NOMO-1 treated with dmso at 0.1 percent for 144 hours (cell line): Measurements from ENCODE around the gene RNASEH1.

ENCODE experiments used
- DNase-seq: peaks from one replicate; lab custom pipeline; 2025; ENCODE audit not compliant: unreplicated experiment; lab: John Stamatoyannopoulos, UW

RNASEH1 gene

GRCh38 chr2:3563521-3563976, 5.4 kb upstream of the RNASEH1 start:
- DNase-seq = no peak

GRCh38 chr2:3557639-3558204, 411 bp downstream of the RNASEH1 start:
- DNase-seq = no peak

- no peak for DNase-seq
Observed at GRCh38 chr2:3553946-3554345, 4.2 kb downstream of the RNASEH1 start.

GRCh38 chr2:3547915-3548314, 10.2 kb downstream of the RNASEH1 start:
- no peak for DNase-seq

- DNase-seq = no peak
Observed at GRCh38 chr2:3545788-3546478, 12.2 kb downstream of the RNASEH1 start.

GRCh38 chr2:3543023-3543683, 15.0 kb downstream of the RNASEH1 start:
- DNase-seq = no peak

- no peak for DNase-seq
Observed at GRCh38 chr2:3542107-3542506, 16.0 kb downstream of the RNASEH1 start.

GRCh38 chr2:3539836-3540235, 18.3 kb downstream of the RNASEH1 start:
- DNase-seq = no peak

GRCh38 chr2:3536682-3537632, 21.2 kb downstream of the RNASEH1 start:
- DNase-seq = peak; percentile 36

- DNase-seq = no peak
Observed at GRCh38 chr2:3535794-3536681, 22.1 kb downstream of the RNASEH1 start.

GRCh38 chr2:3535467-3535793, 22.7 kb downstream of the RNASEH1 start:
- no peak for DNase-seq

GRCh38 chr2:3534251-3534814, 23.8 kb downstream of the RNASEH1 start:
- DNase-seq = no peak

GRCh38 chr2:3533836-3534235, 24.3 kb downstream of the RNASEH1 start:
- DNase-seq = no peak

GRCh38 chr2:3532941-3533340, 25.2 kb downstream of the RNASEH1 start:
- DNase-seq = no peak

GRCh38 chr2:3529316-3530025, 28.7 kb downstream of the RNASEH1 start:
- DNase-seq = no peak

- no peak for DNase-seq
Observed at GRCh38 chr2:3527886-3528785, 30.0 kb downstream of the RNASEH1 start.

- no peak for DNase-seq
Observed at GRCh38 chr2:3526871-3527270, 31.3 kb downstream of the RNASEH1 start.

- no peak for DNase-seq
Observed at GRCh38 chr2:3523551-3524041, 34.5 kb downstream of the RNASEH1 start.
